Measurements from ENCODE around the gene LGALS3.

LGALS3 gene

GRCh38 chr14:55129086-55129427, at the start of gene LGALS3:
Gene LGALS3 (plus strand): TSS chr14:55129252. CDS start chr14:55137374, 8,122 bp downstream.
- peak; percentile 81 to 84 for DNase-seq

DNA sequence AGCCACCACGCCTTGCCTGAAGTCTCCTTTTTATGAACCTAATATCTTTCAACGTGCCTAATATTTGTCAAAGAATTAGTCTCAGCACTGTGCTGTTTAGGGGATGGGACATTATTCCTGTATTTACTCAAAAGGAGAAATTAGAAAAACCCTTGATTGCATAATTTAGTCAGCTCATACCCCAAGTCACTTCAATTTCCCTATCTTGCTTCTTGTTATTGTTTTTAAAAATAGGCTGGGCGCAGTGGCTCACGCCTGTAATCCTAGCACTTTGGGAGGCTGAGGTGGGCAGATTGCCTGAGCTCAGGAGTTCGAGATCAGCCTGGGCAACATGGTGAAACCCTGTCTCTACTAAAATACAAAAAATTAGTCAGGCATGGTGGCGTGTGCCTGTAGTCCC, 49.1 kb upstream of the LGALS3 start:
- peak; percentile 88 to 94 for DNase-seq

DNA sequence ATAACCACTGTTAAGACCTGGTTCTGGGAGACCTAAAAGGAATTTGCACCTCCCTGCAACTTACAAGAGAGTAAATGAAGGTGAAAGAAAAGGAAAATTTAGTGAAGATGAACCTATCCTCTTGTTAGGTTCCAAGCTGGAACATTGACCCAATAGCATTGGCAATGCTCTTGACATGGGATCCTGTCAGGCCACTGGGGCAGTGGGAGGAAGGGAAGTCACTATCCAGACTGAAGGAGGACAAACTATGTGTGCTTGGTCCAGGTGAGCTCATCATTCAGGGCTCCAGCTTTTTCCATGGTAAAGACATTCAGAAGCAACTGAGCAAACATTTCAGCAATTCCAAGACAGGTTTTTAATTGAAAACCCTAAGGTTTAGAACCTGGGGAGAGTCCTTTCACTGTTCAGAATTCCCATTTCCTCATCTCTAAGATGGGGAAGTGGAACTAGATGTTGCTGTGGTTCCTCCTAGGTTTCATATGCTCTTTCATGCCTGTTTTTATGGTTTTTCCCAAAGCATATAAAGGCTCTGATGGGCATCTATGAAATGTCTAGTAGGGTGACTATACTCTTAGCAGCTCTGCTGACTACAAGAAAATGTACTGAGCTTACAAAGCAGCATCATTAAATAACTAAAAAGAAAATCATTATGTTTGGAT, 44.5 kb upstream of the LGALS3 start:
- DNase-seq: peak; percentile 71 to 85

DNA sequence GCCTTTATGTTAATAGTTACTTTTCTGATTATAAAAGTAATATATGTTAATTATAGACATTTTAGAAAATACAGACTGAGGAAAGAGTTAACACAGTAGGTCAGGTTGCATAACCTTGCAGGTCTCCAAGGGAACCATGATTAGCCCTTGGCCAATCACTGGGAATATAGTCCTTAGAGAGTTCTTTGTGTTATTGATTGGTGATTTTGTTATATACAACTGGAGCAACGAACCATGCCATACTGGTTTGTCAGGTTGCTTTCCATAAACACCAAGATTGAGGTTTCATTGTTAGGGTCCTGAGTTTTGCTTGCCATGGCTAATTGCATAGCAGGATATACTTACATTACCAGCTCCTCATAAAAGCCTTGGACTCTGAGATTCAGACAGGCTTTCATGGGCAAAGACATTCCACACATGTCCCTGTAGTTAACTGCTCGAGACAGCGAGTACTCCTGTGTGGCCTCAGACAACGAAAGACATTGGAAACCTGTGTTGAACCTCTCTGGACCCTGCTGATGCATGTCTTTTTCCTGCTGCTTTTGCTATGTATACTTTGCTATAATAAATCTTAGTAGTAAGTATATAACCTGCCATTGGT, 43.9 kb upstream of the LGALS3 start:
- no peak for DNase-seq

- DNase-seq: no peak
Measured at GRCh38 chr14:55086938-55087337, 42.1 kb upstream of the LGALS3 start.

- DNase-seq: peak in 1 of 2 donors; percentile 28
Measured at GRCh38 chr14:55088356-55088755, 40.7 kb upstream of the LGALS3 start.

DNA sequence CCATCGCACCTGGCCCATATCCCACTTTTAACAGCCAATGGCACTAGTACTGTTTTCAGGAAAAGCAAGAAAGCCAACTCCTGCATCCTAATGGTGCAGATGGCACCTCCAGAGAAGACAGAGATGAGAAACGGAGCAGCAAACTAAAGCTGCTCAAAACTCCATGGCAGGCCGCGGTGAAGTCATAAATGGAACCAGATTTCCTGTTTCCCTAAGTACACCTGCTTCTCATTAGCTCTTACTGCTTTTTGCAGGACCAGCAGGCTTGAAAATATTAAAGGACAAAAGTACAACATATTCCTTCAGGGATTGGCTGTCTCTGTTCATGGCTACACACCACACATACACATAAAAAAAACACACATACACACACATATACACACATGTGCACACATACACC, 36.7 kb upstream of the LGALS3 start:
- DNase-seq: no peak

GRCh38 chr14:55094292-55095157, 34.5 kb upstream of the LGALS3 start:
- no peak for DNase-seq

DNA sequence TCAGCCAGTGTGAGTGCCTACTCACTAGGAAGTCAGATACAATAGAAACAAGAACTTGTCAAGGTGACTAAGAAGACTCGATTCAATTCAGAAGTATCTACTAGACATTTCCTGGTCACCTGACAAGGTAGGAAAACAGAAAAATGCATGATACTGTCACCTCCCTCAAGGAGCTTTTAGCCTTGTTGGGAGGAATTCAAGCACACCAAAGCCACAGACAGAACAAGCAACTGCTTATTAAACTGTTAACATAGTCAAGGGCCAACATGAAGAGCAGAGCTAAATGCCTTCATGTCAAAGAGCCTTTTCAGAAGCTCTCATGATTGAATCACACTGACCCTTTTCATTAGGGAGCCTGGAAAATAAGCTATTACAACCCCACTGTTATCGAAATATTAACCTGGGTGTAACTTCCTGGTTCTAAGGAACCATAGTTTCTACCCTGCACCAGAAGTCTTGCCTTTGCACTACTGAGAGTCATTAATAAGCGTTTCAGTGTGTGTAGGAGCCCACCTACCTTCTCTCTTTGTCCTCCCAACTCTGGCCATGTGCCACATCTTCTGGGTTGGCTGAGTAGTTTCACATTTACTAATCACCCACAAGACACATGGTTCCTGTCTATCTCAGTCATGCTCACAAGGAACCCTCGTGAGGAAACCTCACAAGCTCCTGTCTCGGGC, 31.0 kb upstream of the LGALS3 start:
- DNase-seq: peak; percentile 82 to 99

GRCh38 chr14:55098561-55098898, 30.5 kb upstream of the LGALS3 start:
- DNase-seq: no peak

- DNase-seq: peak in 1 of 2 donors; percentile 62
Measured at GRCh38 chr14:55099756-55100155, 29.3 kb upstream of the LGALS3 start.

DNA sequence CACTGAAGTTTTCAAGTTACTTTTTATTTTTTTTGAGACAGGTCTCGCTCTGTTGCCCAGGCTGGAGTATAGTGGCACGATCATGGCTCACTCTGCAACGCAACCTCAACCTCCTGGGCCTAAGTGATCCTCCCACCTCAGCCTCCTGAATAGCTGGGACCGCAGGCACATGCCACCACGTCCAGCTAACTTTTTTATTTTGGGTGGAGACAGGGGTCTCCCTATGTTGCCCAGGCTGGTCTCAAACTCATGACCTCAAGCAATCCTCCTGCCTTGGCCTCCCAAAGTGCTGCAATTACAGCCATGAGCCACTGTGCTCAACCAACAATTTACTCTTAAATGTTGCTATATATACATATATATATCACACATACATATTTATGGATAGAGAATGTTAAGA, 27.4 kb upstream of the LGALS3 start:
- no peak for DNase-seq

- DNase-seq: peak; percentile 63 to 76
Measured at GRCh38 chr14:55102141-55102621, 26.9 kb upstream of the LGALS3 start.

DNA sequence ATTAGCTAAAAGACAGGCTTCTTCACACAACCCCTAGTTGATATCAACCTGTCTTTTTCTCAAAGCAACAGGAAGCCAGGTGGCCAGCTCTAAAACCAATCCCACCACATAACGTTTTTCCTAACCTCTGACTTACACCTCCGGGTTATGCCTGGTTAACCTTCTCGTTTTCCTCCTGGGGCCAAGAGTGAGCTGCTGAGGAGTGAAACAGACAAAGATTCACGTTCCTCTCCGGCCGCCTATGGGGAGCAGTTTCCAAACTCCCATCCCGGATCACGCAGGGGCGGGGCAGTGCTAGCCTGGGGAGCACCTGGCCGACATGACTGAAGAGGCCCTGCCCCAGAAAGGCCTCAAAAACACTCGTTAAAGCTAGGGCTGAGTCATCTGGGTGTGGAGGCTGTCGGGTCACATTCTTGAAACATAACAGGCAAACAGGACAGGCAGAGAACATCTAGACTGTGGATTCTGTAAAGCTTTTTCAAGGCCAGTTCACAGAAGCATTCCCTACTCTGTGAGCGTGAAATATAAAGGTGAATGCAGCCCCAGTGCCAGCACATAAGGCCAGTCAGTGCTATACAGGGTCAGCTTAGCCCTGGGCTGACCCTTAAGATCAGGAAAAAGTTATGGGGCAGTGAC, 25.9 kb upstream of the LGALS3 start:
- DNase-seq: peak in 1 of 2 donors; percentile 49

DNA sequence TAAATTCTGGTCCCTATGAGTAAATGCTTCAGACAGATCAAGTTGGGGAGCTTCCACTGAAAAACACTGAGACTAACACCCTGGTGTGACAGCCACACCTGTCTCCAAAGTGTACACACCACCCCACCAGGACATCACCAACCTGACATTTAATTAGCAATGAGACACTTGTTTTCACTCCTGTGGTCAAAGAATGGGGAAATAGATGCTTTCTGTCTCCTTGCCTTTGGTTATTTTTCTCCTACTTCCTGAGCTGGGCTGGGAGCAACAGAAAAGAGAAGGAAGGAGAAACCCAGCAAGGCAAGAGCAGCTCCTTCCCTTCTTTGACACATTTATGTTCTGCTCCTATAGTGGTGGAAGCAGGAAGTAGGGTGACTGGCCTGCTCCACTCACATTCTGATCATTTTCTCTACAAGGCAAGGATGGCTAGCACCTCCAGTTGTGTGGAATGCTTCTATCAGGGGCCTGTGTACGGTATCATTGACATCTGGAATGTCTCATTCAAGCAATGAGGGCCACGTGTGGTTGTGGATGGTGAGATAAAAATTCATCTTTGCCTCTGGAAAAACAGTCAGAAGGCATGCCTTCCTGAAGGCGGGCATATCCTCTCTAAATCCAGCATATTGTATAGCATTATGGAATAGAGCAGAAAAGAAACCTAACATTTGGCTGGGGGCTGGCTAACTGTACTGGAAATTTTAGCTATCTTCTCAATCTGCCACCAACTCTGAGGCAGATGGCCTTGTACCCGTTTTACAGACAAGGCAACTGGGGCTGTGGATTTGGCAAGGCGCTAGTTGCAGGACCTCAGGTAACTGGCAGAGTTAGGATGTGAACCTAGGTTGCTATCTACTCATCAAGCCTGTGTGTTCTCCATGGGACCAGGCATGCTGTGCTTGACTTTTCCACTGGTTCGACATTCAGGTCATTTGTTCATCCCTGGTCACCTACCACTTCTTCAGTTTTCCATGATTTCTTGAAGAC, 24.8 kb upstream of the LGALS3 start:
- DNase-seq: peak in 1 of 2 donors; percentile 43

DNA sequence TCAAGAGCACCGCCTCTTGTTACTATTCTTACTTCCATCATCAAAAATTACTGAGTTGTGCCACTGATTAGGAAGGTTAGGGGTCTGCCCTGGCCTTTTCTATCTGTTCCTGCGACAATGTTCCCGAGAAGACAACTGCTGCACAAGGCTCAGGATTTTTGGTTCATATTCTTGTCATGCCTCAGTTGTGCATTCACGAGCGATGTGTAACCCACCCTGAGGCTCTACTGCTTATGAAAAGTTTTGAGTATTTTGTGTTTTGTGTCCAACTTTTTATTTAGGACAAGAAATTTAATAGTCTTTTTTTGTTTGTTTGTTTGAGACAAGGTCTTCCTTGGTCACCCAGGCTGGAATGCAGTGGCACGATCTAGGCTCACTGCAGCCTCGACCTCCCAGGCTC, 23.1 kb upstream of the LGALS3 start:
- no peak for DNase-seq

GRCh38 chr14:55107766-55108554, 21.1 kb upstream of the LGALS3 start:
- DNase-seq: peak; percentile 92 to 97

DNA sequence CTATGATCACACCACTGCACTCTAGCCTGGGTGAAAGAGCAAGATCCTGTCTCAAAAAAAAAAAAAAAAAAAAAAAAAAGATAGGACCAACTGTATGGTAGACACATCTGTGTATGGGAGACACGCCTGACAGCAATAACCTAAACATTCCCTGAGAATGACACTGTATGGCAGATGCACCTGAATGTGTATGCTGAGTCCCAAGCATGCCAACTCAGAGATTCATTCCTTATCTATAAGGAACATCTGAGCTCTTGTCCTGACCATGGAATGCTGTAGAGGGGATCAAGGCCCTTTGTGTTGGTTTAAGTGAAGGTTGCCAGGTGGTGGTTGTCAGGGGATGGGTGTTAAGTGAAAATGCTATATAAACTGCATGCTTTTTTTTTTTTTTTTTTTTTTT, 19.2 kb upstream of the LGALS3 start:
- no peak for DNase-seq

DNA sequence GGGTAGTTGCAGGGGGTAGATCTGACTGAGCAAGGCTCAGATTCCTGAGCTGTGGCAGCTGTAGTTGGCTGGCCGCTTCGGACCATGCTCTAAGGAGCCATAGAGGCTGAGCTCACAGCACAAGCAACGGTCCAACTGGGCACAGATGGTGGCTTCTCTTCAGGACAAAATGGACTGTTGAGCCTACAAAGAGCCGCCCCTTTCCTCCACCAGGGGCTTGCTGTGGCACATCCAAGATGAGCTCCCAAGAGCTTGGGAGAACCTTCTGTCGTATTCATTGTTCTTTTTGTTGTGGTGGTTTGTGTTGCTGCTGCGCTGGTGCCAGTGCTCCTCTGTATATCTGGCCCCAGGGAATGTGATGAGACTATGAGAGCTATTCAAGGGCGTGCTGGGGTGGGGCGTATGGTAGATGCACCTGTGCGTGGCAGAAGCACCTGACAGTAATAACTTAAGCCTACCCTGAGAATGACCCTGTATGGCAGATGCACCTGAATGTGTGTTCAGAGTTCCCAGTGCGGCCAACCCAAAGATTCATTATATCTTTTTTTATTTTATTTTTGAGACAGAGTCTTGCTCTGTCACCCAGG, 17.8 kb upstream of the LGALS3 start:
- DNase-seq: no peak

DNA sequence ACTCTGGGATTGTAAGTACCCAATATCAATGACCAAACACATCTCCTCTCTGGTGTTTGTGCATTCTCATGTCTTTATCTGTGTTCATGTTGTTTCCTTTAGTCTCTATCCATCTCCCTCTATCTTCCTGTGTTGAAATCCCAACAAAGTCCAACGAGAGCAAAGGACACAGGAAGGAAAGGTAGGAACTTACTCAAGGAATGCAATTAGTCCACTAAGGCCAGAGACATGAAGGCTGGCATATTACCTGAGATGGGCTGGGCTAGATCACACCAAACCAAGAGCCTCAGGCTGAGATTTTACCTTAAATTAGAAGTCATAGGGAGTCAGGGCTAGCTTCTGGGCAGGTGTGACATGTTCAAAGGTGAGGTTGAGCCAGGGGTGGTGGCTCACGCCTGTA, 14.3 kb upstream of the LGALS3 start:
- DNase-seq: no peak

All from inflammatory macrophage treated with lipopolysaccharide for 1 hour (primary cell).